NCI-H2029 (cell line): ENCODE data around the gene CERS4.
"Not testable (repeated sequence)": the region's sequence is repeated elsewhere in the genome, so short reads cannot be mapped to it uniquely, and the experiment has no call there.

Experiments used
- DNase-seq: peaks from one replicate; lab custom pipeline; 2025; lab: John Stamatoyannopoulos, UW

The CERS4 gene

GRCh38 chr19:8265872-8266271 is 56.7 kb downstream of the CERS4 start:
- DNase-seq: no peak

GRCh38 chr19:8269724-8270123 is 60.6 kb downstream of the CERS4 start:
- DNase-seq: no peak

- not testable (repeated sequence) for DNase-seq
These were observed 67.3 kb downstream of the CERS4 start for GRCh38 chr19:8276508-8276907.

GRCh38 chr19:8291337-8291736 is 82.2 kb downstream of the CERS4 start:
- DNase-seq: not testable (repeated sequence)

GRCh38 chr19:8302357-8302691 is 93.2 kb downstream of the CERS4 start:
- DNase-seq: no peak

GRCh38 chr19:8302734-8303133 is 93.6 kb downstream of the CERS4 start:
- no peak for DNase-seq

- DNase-seq: no peak
These were observed 95.9 kb downstream of the CERS4 start for GRCh38 chr19:8304841-8305621.

- no peak for DNase-seq
These were observed 96.6 kb downstream of the CERS4 start for GRCh38 chr19:8305798-8306197.

- no peak for DNase-seq
These were observed 97.3 kb downstream of the CERS4 start for GRCh38 chr19:8306235-8307054.

GRCh38 chr19:8307400-8307964 is 98.3 kb downstream of the CERS4 start:
- no peak for DNase-seq

GRCh38 chr19:8307965-8308866 is 99.0 kb downstream of the CERS4 start, which contains the start of gene CD320:
CD320 (minus strand) TSS chr19:8308358; CDS start chr19:8308290, 68 bp downstream.
- peak; percentile 88 for DNase-seq

- no peak for DNase-seq
These were observed 99.7 kb downstream of the CERS4 start for GRCh38 chr19:8308891-8309291.

- DNase-seq: no peak
These were observed 101.3 kb downstream of the CERS4 start for GRCh38 chr19:8310342-8311055.

- peak; percentile 29 for DNase-seq
These were observed 102.5 kb downstream of the CERS4 start for GRCh38 chr19:8311461-8312260.
